ENCODE measurements around the gene FNDC3B. TPM values are rescaled to one million over a fixed set of nuclear protein-coding genes. Genes with fewer than 3 reads are reported as not detected.

FNDC3B gene
- total RNA-seq, 1 donor from 2014 or later, result 160 TPM

GRCh38 chr3:172203522-172204258, 164.3 kb downstream of the FNDC3B start:
- TF ChIP-seq CTCF (IDR thresholded peaks at IDR 0.05), result no peak
- H3K4me3 ChIP-seq, result no peak overlapping the region

GRCh38 chr3:172204716-172205115, 165.3 kb downstream of the FNDC3B start:
- Histone ChIP-seq H3K4me3 (no peak overlapping the region), H3K36me3 (no peaks in the 10 kb centered on the region), H3K27me3 (no peaks in the 10 kb centered on the region), H3K4me1 (peaks cover 43% of the 10 kb centered on the region), H3K9me3 (no peaks in the 10 kb centered on the region), H3K27ac (no peak overlapping the region)
- no peak for TF ChIP-seq CTCF (IDR thresholded peaks at IDR 0.05)
- ATAC-seq (peak; percentile 24), DNase-seq (no peak)
- intact Hi-C loops (cut with DNase I), result no loop called here

More at GRCh38 chr3:172203522-172204258, 164.3 kb downstream of the FNDC3B start:
- H3K27me3 ChIP-seq, result no peaks in the 10 kb centered on the region
- no peak for DNase-seq
- peaks cover 42% of the 10 kb centered on the region for H3K4me1 ChIP-seq
- H3K27ac ChIP-seq, result peak overlapping the region; percentile 11
- no peaks in the 10 kb centered on the region for H3K9me3 ChIP-seq
- intact Hi-C loops (cut with DNase I), result no loop called here
- no peaks in the 10 kb centered on the region for H3K36me3 ChIP-seq
- ATAC-seq, result peak; percentile 84

- no peak overlapping the region for H3K27ac ChIP-seq
- H3K4me3 ChIP-seq, result no peak overlapping the region
- H3K9me3 ChIP-seq, result no peaks in the 10 kb centered on the region
- H3K4me1 ChIP-seq, result peaks cover 25% of the 10 kb centered on the region
- no peak for DNase-seq
- peak; percentile 56 for ATAC-seq
- H3K27me3 ChIP-seq, result no peaks in the 10 kb centered on the region
- no peak for TF ChIP-seq CTCF (IDR thresholded peaks at IDR 0.05)
- no peaks in the 10 kb centered on the region for H3K36me3 ChIP-seq
- intact Hi-C loops (cut with DNase I), result no loop called here
These were observed 169.4 kb downstream of the FNDC3B start for GRCh38 chr3:172208586-172209332.

GRCh38 chr3:172209333-172210321, 170.2 kb downstream of the FNDC3B start:
- Histone ChIP-seq H3K4me3 (no peak overlapping the region), H3K36me3 (no peaks in the 10 kb centered on the region), H3K4me1 (peaks cover 23% of the 10 kb centered on the region), H3K9me3 (no peaks in the 10 kb centered on the region), H3K27ac (no peak overlapping the region), H3K27me3 (no peaks in the 10 kb centered on the region)
- intact Hi-C loops (cut with DNase I), result no loop called here
- TF ChIP-seq CTCF (IDR thresholded peaks at IDR 0.05), result no peak
- DNase-seq (no peak), ATAC-seq (peak; percentile 40)

GRCh38 chr3:172210355-172210754, 171.0 kb downstream of the FNDC3B start:
- H3K4me1 ChIP-seq, result peaks cover 22% of the 10 kb centered on the region
- no peaks in the 10 kb centered on the region for H3K9me3 ChIP-seq
- DNase-seq, result no peak
- no peak overlapping the region for H3K4me3 ChIP-seq
- H3K36me3 ChIP-seq, result no peaks in the 10 kb centered on the region
- intact Hi-C loops (cut with DNase I), result no loop called here
- H3K27me3 ChIP-seq, result no peaks in the 10 kb centered on the region
- TF ChIP-seq CTCF (IDR thresholded peaks at IDR 0.05), result no peak
- no peak overlapping the region for H3K27ac ChIP-seq
- ATAC-seq, result no peak

All from upper lobe of right lung (tissue), 1 donor.